AML-193 (cell line): ENCODE measurements around the gene SPA17.

ENCODE experiments used
- DNase-seq, 2 experiments: peaks; one replicate each; lab custom pipeline; 2025; lab: John Stamatoyannopoulos, UW

Gene SPA17

DNA sequence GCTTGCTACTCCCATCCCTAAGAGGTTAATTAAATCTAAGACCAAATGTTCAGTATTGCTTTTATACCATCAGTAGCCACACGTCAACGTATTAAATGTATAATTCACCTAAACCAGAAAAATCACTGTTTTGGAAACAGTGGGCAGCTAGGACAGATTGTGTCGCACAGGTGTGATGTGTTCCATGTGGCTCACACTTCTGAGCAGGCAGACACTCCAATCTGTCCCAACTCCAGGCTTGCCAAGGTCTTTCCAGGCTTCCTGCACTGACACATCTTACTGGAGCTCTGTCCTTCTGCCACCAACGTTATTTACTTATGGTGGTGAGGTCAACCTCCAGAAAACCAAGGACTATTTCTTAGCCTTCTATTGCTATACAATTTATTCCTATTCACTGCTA lies 11.6 kb upstream of the SPA17 start:
- no peak for DNase-seq

DNA sequence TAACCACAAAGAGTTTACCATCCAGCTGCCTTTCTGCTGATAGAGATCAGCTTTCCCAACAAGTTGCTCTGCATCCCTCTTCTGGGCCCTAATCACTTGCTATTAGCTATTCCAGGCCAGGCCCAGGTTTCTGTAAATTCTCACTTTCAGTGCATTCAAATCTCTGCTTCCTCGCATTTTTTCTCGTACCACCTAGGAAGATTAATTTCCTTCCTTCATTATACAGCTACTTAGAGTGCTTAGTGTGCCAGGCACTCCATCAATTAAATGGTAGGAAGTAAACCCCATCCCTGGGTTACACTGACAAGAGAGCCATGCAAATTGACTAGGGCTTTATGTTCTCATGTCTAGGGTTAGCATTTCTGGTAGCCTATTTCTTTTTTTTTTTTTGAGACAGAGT lies 9.8 kb upstream of the SPA17 start:
- DNase-seq = no peak

DNA sequence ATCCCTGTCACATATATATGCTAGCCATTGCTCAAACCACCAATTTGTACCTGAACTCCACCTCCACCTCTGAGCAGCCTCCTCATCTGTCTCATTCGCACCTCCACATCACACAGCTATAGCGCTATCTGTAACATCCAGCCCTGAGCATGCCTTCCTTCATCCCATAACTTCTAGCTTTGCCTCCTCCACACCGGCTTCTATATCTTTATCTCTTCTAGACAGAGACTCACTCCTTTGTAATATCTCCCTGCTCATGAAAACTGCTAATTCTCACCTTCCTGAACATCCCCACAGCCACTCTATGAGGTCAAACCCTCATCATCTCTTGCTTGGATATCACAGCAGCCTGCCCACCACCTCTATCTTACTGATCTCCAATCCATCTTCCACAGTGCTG lies 6.1 kb upstream of the SPA17 start:
- no peak for DNase-seq

GRCh38 chr11:124669193-124669592 lies 4.5 kb upstream of the SPA17 start:
- peak; percentile 48 to 65 for DNase-seq

DNA sequence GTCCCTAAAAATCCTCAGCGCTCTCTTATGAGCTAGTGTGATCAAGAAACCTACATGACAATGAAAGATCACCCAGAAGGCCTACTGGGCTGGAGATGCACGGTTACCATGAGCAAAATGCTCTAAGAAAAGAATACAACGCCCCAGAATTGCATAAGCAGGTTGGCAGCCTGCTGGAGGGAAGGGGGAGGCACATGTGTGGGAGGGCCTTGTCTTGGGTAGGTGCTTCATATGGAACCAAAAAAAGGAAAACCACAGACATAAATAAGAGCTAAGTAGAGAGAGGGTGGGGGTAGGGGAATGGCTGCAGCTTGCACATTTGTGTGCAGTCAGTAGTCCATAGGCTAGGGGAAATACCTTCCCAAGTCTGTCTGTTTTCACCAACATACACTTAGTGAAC lies 3.0 kb upstream of the SPA17 start:
- DNase-seq = peak; percentile 89 to 90

DNA sequence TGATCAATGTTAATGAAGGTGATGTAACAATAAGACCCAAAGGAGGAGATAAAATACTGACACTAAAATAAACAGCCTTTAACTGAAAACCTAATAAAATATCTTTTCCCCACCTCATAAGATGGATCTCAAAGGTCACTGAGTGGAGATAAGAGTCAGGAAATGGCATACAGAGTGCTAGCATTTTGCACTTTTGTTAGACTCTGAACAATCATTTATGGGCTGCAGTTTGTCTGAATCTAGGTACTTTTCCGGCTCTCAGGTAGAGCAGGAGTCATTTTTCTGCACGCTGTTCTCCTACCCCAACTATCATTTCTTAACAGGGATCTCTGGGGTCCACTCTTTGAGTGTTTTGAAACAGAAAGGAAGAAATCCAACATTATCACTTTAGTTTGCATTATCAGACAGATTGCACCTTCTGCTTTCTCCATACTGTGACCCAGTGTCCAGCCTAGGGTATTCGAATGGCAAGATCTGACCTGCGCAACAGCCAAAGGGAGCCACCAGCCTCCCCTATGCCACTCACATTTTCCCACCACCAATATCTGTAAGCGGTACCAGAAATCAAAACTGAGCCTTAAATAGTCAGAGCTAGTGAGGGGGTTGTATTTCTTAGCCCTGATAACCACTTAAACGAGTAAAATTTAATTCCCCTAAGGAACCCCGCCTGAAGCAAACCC lies 1.0 kb upstream of the SPA17 start:
- no peak for DNase-seq

DNA sequence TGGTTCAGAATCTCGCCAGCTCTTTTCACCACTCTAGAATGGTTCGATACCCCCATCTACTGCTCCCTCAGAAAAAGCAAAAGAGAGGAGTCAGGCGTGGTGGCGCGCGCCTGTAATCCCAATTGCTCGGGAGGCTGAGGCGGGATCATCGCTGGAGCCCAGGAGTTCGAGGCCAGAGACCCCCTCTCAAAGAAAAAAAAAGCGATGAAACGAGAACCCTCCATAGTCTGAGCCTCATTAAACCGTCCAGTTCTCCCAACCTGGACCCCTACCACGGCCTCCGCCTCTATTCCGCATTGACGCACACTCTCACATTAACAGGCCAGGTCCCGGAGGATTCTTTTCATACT lies 439 bp downstream of the SPA17 start:
- DNase-seq = no peak

DNA sequence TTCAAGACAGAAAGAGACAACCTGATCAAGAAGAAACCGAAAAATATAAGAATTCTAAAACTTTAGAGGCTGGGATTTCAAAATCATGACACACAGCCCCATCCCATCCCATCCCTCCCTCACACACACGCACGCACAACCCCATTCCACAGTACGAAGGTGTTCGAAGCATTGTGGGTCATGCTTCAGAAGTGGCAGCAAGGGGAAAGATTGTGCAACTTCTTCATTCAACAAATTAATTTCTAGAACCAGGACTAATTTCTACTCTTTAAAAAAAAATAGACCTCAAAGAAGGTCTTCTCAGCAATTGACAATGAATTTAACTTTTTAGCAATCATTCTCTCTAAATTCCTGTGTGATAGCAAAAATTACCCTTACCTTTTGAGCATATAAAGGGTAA lies 867 bp downstream of the SPA17 start:
- no peak for DNase-seq

DNA sequence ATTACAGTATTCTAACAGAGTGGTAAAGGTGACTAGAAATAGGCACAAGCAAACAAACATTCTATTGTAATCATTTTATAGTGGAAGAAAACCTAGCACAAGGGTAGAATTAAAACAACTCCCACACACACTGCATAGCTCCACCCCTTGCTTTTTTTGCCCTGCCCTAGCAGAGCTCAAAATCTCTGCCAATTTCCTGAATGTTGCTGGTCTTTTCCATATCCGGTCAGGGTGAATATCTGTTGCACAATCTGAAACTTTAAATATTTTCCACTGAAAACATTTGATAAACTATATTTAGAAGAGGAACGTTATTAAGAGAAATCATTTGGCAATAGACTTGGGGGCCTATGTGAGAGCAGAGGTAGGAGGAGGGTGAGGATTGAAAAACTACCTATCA lies 2.7 kb downstream of the SPA17 start:
- DNase-seq = peak; percentile 10 to 21

- no peak for DNase-seq
Observed at GRCh38 chr11:124678416-124678815, 4.7 kb downstream of the SPA17 start.

- no peak for DNase-seq
Observed at GRCh38 chr11:124681421-124681820, 7.7 kb downstream of the SPA17 start.

GRCh38 chr11:124682443-124682842 lies 8.7 kb downstream of the SPA17 start:
- DNase-seq = no peak

- no peak for DNase-seq
Observed at GRCh38 chr11:124693142-124693541, 19.4 kb downstream of the SPA17 start.

DNA sequence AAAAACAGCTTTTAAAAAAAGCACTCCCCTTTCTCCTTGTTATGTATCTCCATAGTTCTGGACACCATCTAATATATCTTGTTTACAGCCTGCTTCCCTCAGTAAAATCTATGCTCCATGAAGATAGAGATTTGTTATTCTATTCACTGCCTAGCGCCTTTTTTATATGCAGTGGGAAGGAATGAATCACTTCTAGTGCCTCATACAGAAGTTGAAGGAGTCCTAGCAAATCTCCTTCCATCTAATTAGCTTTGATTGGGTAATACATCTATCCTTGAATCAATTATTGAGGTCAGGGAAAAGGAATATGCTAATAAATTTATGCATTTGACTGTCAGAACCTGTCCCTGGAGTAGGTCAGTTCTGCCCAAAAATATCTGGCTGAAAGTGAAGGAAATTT lies 25.8 kb downstream of the SPA17 start:
- DNase-seq = no peak

DNA sequence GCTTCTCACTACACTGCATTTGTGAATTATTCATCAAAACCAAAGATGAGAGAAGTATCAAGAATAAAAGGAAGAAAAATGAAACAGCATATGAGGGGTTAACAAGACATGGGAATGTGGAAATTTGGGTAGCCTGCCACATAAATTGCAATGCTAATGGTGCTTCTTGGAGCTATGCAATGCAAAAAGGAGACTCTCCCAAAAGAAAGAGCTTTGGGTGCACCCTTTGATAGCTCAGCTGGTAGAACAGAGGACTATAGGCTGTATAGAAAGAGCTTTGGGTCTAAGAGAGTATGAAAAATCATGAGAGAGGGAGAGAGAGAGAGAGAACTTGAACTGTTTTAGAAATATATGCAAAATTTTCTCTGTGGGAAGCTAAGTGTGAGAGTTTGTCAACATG lies 26.3 kb downstream of the SPA17 start:
- no peak for DNase-seq

DNA sequence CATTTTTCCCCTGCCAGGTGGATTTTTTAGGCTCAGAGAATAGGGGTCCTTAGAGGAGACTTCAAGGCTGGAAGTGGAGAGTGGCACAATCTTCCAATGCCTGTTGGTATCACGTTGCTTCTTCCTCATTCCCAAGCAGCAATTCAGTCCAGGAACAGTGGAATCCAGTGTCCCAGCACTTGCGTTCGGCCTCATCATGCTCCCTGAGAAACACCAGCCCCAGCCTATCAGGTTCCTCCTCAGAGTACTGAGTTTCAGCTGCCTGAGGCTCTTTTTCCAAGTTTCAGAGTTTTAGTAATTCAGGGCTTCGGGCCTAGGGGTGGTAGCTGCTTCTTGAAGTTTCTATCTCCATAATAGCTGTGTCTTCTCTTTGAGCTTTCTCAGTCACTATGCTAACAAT lies 34.1 kb downstream of the SPA17 start:
- no peak for DNase-seq

- DNase-seq = no peak
Observed at GRCh38 chr11:124712392-124712791, 38.7 kb downstream of the SPA17 start.

- no peak for DNase-seq
Observed at GRCh38 chr11:124716591-124716990, 42.9 kb downstream of the SPA17 start.

- DNase-seq = no peak
Observed at GRCh38 chr11:124717421-124717785, 43.7 kb downstream of the SPA17 start.

DNA sequence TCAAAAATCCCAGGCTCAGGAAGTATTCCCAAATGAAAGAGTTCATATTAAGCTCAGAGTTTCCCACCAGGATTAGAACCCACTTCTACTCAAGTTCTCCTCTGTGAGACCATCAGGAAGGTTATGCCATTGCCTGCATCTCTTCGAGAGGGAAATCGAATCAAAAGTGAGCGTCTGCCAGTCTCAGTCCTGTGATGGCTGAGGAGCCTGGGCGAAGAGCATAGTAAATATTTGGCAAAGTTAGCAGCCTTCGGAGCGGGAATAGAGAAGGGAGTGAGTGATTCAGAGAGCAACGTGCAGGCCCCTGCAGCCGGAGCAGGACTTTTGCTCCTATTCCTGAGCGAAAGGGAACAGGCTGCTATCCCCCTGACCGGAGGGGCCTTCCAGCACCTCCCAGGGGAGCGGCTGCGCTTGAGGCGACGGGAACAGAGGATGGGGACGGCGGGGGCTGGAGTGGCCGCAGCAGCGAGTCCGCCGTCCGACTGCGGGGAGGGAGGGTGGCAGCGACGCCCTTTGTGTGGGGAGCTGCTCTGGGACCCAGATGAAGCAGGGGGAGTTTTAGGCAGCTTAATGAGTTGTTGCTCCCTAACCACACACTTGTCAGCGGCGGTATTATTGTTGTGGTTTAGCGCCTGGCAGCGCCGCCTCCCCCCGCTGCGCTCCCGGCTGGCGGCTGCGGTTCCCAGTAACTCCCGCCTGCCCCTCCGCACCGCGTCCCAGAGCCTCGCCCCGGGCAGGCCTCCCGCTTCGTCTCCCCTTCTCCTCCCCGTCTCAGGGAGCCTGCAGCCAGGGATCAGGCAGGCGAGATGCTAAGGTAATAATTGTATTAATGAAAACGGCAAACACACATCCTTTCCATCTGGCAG lies 44.3 kb downstream of the SPA17 start:
- peak in 1 of 2 experiments; percentile 5 for DNase-seq

- DNase-seq = no peak
Observed at GRCh38 chr11:124718801-124719200, 45.1 kb downstream of the SPA17 start.

DNA sequence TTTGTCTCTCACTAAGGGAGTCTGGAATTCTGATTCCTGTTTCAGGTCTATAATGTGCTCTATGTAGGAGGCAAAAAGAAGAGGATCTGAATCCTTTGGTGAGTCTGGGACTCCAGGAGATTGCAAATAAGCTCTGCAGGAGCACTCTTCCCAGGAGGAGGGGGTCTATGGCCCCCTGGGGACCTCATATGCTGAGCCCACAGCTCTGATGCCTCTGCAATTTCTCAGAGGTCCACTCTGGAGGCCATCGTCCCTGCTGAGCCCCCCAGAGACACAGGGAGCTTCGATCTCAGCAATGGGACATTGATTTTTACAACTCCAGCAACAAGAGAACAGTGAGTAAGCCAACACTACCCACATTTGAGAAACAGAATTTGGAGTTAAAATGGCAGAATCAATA lies 45.8 kb downstream of the SPA17 start:
- DNase-seq = no peak

DNA sequence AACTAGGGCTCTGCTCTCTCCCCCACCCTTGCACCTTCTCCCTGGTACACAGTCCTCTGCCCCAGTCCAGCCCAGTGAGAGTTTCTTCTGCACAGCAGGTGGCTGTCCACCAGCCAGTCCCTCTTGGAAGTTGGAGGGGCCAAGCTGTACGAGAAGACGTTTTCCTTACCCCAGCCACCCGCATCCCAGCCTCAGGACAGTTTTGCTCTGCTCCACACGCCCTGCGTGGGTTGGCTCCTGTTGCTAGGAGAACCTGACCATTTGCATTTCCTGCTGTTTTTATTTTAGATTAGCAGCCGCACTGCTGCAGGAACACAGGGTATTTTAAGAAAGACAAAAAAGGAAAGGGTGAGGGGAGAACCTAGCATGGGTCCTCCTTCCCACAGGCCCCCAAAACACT lies 48.5 kb downstream of the SPA17 start:
- DNase-seq = no peak
